HTERT RPE-1 (cell line): ENCODE data around the gene PPP2R2D.

Experiments
- in situ Hi-C: fragments of 300-500 bp; cut with MboI; formaldehyde crosslinking; loops from 4 replicates; pipeline ENCODE4 v1.14.3; 2020; ENCODE audit warnings: low sequenced_read_pairs

PPP2R2D gene

GRCh38 chr10:131926253-131926652 lies 25.4 kb downstream of the PPP2R2D start:
- in situ Hi-C loops, result no loop called here

- in situ Hi-C loops, result no loop called here
Measured at GRCh38 chr10:131926743-131927595, 26.2 kb downstream of the PPP2R2D start.

GRCh38 chr10:131928248-131929095 lies 27.7 kb downstream of the PPP2R2D start:
- in situ Hi-C loops, result no loop called here

GRCh38 chr10:131929122-131929845 lies 28.5 kb downstream of the PPP2R2D start:
- in situ Hi-C loops, result no loop called here

GRCh38 chr10:131930150-131930549 lies 29.3 kb downstream of the PPP2R2D start:
- in situ Hi-C loops, result no loop called here

- in situ Hi-C loops, result no loop called here
Measured at GRCh38 chr10:131930586-131931330, 29.9 kb downstream of the PPP2R2D start.

GRCh38 chr10:131931981-131932380 lies 31.2 kb downstream of the PPP2R2D start:
- in situ Hi-C loops, result no loop called here

GRCh38 chr10:131933016-131933695 lies 32.3 kb downstream of the PPP2R2D start:
- in situ Hi-C loops, result no loop called here

GRCh38 chr10:131933696-131934086 lies 32.9 kb downstream of the PPP2R2D start:
- in situ Hi-C loops, result no loop called here

GRCh38 chr10:131934769-131935168 lies 34.0 kb downstream of the PPP2R2D start:
- in situ Hi-C loops, result no loop called here

GRCh38 chr10:131935260-131935659 lies 34.5 kb downstream of the PPP2R2D start:
- in situ Hi-C loops, result no loop called here

- in situ Hi-C loops, result no loop called here
Measured at GRCh38 chr10:131936294-131936693, 35.5 kb downstream of the PPP2R2D start.

GRCh38 chr10:131936736-131937135 lies 35.9 kb downstream of the PPP2R2D start:
- in situ Hi-C loops, result no loop called here

- in situ Hi-C loops, result no loop called here
Measured at GRCh38 chr10:131937836-131938235, 37.0 kb downstream of the PPP2R2D start.

- in situ Hi-C loops, result no loop called here
Measured at GRCh38 chr10:131938681-131939080, 37.9 kb downstream of the PPP2R2D start.

- in situ Hi-C loops, result no loop called here
Measured at GRCh38 chr10:131942455-131942854, 41.6 kb downstream of the PPP2R2D start.

- in situ Hi-C loops, result no loop called here
Measured at GRCh38 chr10:131943021-131943814, 42.4 kb downstream of the PPP2R2D start.

GRCh38 chr10:131944412-131944811 lies 43.6 kb downstream of the PPP2R2D start:
- in situ Hi-C loops, result no loop called here
